Nephron progenitor cell (in vitro differentiated cells): ENCODE data around the gene BMP8A.

Source experiments
- DNase-seq: peaks from one replicate; pipeline ENCODE4 v3.0.0; 2021
- H3K27ac Mint-ChIP-seq: 2 replicates; pipeline ENCODE4 v1.8.0; 2021; ENCODE audit warnings: mild to moderate bottlenecking, moderate library complexity, mixed read lengths
- H3K27me3 Mint-ChIP-seq: 2 replicates; pipeline ENCODE4 v1.8.0; 2021; ENCODE audit warnings: mild to moderate bottlenecking, low read depth, mixed read lengths; ENCODE audit not compliant: poor library complexity
- H3K36me3 Mint-ChIP-seq: 2 replicates; pipeline ENCODE4 v1.8.0; 2021; ENCODE audit warnings: low read depth, mixed read lengths
- H3K4me1 Mint-ChIP-seq: 2 replicates; pipeline ENCODE4 v1.8.0; 2021; ENCODE audit warnings: mixed read lengths
- H3K4me3 Mint-ChIP-seq: 2 replicates; pipeline ENCODE4 v1.8.0; 2021; ENCODE audit warnings: mild to moderate bottlenecking, moderate library complexity, mixed read lengths
- H3K9me3 Mint-ChIP-seq: 2 replicates; pipeline ENCODE4 v1.8.0; 2021; ENCODE audit warnings: mild to moderate bottlenecking, moderate library complexity, mixed read lengths
- CTCF ChIP-seq: fragments of 200-600 bp; sonication (generic); IDR thresholded peaks from 2 replicates; pipeline ENCODE4 v1.5.0; 2021; ENCODE audit warnings: antibody characterized with exemption

BMP8A gene

DNA sequence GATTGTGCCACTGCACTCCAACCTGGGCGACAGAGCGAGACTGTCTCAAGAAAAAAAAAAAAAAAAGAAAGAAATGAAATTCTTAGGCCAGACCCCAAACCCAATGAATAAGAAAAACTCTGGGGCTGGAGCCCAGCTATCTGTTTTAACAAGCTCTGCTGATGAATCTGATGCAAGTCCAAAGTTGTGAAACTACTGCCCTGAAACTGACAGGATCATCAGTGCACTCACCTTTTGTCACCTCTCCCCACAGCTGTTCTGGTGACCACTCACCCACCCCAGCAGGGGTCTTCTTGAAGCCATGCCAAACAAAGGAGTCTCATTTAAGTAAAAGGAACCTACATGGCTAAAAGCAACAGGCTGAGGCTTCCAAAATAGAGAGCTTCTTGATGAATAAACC, 76.8 kb downstream of the BMP8A start:
- no peak overlapping the region for H3K27ac Mint-ChIP-seq
- no peak for TF ChIP-seq CTCF
- H3K4me3 Mint-ChIP-seq = no peak overlapping the region
- H3K36me3 Mint-ChIP-seq = peaks cover 88% of the 10 kb centered on the region
- H3K4me1 Mint-ChIP-seq = peaks cover 16% of the 10 kb centered on the region
- H3K9me3 Mint-ChIP-seq = no peaks in the 10 kb centered on the region
- no peaks in the 10 kb centered on the region for H3K27me3 Mint-ChIP-seq
- DNase-seq = no peak

DNA sequence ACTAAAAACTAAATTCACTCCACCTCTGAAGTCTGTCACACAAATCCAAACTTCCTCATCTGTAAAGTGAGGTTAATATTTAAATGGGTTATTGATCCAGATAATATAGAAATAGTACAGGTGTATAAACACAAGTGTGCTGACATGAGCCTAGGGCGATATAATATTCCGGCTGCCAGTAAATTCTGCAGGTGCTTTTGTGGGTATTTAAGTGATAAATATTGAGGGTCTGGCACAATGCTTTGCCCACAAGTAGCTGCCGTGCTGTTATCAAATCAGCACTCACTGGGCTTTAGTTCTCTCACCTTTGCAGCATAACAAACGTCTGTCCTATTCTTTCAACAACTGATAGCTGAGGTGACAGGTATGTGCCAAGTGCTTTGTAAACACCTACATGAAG, 77.6 kb downstream of the BMP8A start:
- peak overlapping the region; percentile 14 for H3K27ac Mint-ChIP-seq
- peaks cover 85% of the 10 kb centered on the region for H3K36me3 Mint-ChIP-seq
- no peak overlapping the region for H3K4me3 Mint-ChIP-seq
- no peaks in the 10 kb centered on the region for H3K9me3 Mint-ChIP-seq
- DNase-seq = no peak
- peaks cover 24% of the 10 kb centered on the region for H3K4me1 Mint-ChIP-seq
- TF ChIP-seq CTCF = no peak
- H3K27me3 Mint-ChIP-seq = no peaks in the 10 kb centered on the region

DNA sequence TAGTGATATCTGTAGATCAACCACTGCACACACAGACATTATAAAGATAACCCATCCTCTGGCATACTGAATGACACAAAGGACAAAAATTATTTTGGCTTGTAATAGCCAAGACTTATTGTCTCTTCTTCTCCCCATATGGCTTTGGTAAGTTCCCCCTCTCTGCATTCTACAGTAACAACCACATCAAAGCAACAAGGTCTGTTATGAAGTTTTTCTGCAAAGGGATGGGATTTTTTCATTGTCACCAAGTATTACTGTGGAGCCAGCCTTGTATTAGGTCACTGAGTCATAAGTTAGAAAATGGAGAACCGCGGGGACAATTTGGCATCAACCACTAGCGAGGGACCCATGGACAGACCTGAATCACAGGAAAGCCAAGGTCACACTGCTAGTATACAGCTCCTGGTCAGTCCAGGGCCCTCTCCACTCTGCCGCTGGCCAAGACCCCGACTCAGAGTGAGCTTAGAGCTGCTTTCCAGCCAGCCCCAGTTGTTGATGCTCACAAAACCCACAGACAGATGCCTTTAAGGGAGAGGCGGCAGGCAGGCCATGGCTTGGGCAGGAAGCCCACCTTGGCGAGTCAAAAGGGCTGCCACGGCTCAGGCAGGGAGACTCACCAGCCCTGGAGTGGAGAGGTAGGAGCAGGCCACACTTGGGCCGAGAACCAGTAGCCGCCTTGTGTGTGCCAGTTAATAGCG, 79.2 kb downstream of the BMP8A start:
- H3K27ac Mint-ChIP-seq = no peak overlapping the region
- no peak overlapping the region for H3K4me3 Mint-ChIP-seq
- H3K27me3 Mint-ChIP-seq = no peaks in the 10 kb centered on the region
- peaks cover 38% of the 10 kb centered on the region for H3K4me1 Mint-ChIP-seq
- H3K36me3 Mint-ChIP-seq = peaks cover 75% of the 10 kb centered on the region
- TF ChIP-seq CTCF = no peak
- DNase-seq = no peak
- no peaks in the 10 kb centered on the region for H3K9me3 Mint-ChIP-seq

- Mint-ChIP-seq H3K4me1 (peaks cover 38% of the 10 kb centered on the region), H3K4me3 (no peak overlapping the region), H3K9me3 (no peaks in the 10 kb centered on the region), H3K36me3 (peaks cover 70% of the 10 kb centered on the region), H3K27me3 (no peaks in the 10 kb centered on the region), H3K27ac (no peak overlapping the region)
- TF ChIP-seq CTCF = no peak
- DNase-seq = no peak
Observed at GRCh38 chr1:39571178-39571483, 79.7 kb downstream of the BMP8A start.

GRCh38 chr1:39572379-39573096, 81.1 kb downstream of the BMP8A start:
- Mint-ChIP-seq H3K27ac (no peak overlapping the region), H3K4me1 (peaks cover 38% of the 10 kb centered on the region), H3K36me3 (peaks cover 56% of the 10 kb centered on the region), H3K9me3 (no peaks in the 10 kb centered on the region), H3K4me3 (peak overlapping the region; percentile 92), H3K27me3 (peaks cover 5% of the 10 kb centered on the region)
- TF ChIP-seq CTCF = no peak
- no peak for DNase-seq

DNA sequence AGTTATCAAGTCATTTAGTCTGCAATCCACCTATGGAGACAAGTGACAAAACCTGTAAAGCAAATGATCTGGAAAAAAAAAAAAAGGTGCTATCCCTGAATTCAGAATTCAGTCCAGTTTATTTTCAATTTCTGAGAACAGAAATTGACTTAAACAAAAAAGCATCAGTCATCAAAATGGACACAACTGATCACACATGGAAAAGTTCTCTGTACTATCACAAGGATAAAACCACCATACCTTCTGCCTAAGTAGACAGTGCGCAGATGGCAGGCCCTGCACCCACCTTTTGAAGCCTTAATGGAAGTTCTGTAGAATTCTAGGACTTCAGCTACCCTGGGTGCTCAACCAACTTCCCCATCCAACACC, 81.6 kb downstream of the BMP8A start:
- Mint-ChIP-seq H3K27ac (no peak overlapping the region), H3K27me3 (peaks cover 6% of the 10 kb centered on the region), H3K4me3 (peak overlapping the region; percentile 92), H3K36me3 (peaks cover 51% of the 10 kb centered on the region), H3K4me1 (peaks cover 38% of the 10 kb centered on the region), H3K9me3 (no peaks in the 10 kb centered on the region)
- DNase-seq = no peak
- TF ChIP-seq CTCF = no peak
